HT1080 (cell line): ENCODE results near the gene GRIFIN. TPM values are rescaled to one million over a fixed set of nuclear protein-coding genes. Genes with fewer than 3 reads are reported as not detected.

ENCODE experiments used
- DNase-seq: peaks from one replicate; pipeline ENCODE4 v3.0.0-alpha.2; 2015; ENCODE audit warnings: low read depth
- polyA plus RNA-seq, 2 experiments: library from polyadenylated mRNA; depleted of rRNA; stranded (reverse); fragments of >200 nt; gene quantifications; 2 replicates each; pipeline ENCODE4 v1.2.3, GENCODE V29; 2015
- total RNA-seq: library from RNA; depleted of rRNA; stranded (reverse); fragments of >200 nt; shearing (Covaris generic); gene quantifications from 2 replicates; pipeline ENCODE4 v1.2.3, GENCODE V29; 2014; rRNA removed

The GRIFIN gene
- total RNA-seq: not detected in 2 replicates
- polyA plus RNA-seq (2015; cell fraction: cytosol; rRNA removed): not detected in 2 replicates
- not detected in 2 replicates for polyA plus RNA-seq (2015; cell fraction: nucleus; rRNA removed)

- DNase-seq: no peak
These were observed at the start of gene GRIFIN for GRCh38 chr7:2476298-2476697. Gene GRIFIN (minus strand): TSS chr7:2476398. CDS start chr7:2476383, 15 bp downstream.

DNA sequence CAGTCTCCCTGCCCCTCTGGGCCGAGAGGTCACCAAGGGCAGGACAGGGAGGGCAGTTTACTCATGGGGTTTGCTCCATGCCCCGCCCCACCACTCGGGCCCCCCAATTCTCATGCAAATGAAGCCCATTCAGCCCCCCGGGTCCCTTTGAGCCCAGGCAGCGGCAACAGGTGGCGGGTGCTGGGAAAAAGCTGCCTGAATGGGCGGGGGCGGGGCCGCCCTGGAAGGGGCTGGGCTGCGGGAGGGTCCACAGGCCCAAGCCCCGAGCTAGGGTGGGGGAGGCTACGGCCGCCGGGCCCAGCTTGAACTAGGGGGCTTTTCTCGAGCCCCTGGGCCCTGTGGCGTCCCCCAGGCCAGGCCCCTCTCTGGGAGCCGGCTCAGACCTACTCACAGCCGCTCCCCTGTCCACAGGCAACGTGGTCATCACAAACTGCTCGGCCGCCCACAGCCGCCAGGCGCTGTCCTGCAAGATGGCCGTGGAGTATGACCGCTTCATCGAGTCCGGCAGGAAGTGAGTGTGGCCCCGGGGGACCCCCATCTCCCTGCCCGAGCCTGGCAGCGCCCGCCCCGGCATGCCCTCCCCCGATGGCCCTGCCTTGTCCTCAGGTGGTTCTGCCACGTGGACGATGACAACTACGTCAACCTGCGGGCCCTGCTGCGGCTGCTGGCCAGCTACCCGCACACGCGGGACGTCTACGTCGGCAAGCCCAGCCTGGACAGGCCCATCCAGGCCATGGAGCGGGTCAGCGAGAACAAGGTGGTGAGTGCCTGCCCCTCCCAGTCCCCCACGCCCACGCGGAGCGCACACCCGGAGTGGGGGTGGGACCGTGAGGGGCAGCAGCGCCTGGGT is 48.8 kb upstream of the GRIFIN start:
- no peak for DNase-seq

- DNase-seq: peak; percentile 50
These were observed 48.0 kb upstream of the GRIFIN start for GRCh38 chr7:2523941-2524807.

DNA sequence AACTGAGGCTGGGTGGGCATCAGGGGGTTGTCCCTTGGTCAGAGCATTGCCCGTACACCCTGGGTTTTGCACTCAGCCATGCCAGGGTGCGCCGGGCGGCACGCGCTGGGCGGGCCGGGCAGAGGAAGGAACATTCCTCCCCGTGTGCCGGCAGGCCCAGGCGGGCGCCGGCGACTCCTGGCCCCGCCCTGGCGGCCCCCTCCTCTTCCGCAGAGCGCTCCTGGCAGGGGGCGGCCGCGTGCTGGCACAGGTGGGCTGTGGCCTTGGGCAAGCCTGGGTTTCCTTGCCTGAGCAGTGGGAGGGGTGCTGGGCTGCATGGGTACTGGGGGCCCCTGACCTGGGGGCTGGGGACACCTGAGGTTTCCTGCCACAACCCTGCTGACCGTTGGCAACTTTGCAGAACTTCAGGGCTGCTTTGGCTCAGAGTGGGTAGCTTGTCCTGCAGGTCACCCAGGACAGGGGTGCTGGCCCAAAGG is 47.3 kb upstream of the GRIFIN start:
- DNase-seq: no peak

GRCh38 chr7:2522780-2523433 is 46.7 kb upstream of the GRIFIN start:
- no peak for DNase-seq

- DNase-seq: peak; percentile 63
These were observed 45.9 kb upstream of the GRIFIN start for GRCh38 chr7:2521952-2522591.

GRCh38 chr7:2521341-2521745 is 45.1 kb upstream of the GRIFIN start:
- DNase-seq: no peak

DNA sequence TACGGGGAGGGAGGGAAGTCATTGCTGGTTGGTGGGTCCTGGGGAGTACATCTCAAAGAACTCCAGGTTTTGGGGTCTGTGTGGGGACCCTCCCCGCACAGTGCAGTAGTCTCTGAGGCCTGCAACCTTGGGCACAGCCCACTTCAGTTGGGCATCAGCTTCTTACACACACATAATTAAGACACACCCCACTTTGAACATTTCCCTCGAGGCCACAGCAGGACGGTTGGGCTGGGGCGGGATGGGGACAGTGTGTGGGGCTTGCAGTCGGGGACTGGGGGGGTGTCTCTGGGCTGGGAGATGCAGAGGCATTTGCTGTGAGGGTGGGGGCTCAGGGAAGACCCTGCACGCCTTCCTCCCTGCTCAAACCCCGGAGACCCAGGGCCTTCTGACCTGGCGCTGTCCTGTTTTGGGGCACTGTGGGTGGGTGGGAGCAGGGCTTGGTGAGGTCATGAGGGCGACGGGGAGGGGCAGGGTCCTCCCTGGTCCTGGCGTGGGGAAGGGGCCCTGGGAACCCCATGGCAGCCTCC is 44.6 kb upstream of the GRIFIN start:
- DNase-seq: no peak

DNA sequence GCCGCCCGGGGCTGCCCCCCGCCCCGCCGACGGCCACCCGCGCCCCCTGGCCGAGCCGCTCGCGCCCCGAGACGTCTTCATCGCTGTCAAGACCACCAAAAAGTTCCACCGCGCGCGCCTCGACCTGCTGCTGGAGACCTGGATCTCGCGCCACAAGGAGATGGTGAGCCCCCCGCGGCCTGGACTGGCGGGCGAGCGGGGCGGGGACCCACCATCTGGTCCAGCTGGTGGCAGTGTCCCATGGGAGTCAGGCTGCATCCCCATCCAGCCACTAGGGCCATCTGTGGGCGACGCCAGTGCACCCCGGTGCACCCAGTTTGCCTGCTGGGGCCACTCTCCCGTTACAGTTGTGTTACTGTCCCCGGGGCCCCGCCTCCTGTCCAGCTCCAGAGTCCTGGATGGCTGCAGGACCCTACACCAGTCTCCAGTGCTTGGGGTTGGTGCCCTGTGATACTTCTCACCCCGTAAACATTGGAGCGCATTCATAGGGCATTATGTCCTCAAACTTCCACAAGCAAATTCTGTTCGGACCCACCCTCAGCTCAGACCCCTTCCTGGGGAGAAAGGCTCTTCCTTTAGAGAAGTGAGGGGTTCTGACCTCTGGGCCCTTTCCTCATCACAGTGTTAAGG is 44.0 kb upstream of the GRIFIN start:
- no peak for DNase-seq

DNA sequence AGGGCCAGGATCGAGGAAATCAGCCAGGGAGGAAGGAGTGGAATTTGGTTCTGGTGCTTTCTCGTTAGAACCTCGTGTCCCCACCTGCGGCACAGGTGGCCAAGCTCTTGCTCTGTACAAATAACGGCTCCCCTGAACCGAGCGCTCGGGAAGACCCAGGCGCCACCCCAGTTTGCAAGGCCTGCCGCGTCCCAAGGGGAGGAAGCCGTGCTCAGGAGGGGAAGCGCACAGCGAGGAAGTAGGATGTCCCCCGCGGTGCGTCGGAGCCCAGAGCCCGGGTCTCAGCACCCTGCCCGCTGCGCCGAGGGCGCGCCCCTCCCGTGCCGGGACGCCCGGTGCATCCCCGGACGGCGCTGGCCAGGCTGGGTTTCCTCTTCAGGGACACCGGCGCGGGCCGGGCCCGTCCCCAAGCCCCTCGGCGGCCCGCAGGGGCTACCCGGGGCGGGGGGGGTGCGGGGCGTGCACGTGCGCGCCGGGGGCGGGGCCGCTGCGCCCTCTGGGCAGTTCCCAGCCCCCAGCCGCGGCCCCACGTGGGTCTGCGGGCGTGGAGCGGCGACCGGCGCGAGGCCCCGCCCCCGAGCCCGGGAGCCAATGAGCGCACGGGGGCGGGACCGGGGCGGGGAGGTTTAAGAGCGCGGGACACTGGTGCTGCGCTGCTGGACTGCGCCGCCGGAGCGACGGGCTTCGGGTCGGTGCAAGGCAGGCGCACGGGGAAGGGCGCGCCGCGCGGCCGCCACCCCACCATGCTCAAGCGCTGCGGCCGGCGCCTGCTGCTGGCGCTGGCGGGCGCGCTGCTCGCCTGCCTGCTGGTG is 43.1 kb upstream of the GRIFIN start, which contains the start of gene LFNG:
Gene LFNG, plus strand, starts transcription at position 656 of the 812 bp plus-strand sequence. Its CDS starts 88 bp downstream, at position 744.
- DNase-seq: peak; percentile 86

DNA sequence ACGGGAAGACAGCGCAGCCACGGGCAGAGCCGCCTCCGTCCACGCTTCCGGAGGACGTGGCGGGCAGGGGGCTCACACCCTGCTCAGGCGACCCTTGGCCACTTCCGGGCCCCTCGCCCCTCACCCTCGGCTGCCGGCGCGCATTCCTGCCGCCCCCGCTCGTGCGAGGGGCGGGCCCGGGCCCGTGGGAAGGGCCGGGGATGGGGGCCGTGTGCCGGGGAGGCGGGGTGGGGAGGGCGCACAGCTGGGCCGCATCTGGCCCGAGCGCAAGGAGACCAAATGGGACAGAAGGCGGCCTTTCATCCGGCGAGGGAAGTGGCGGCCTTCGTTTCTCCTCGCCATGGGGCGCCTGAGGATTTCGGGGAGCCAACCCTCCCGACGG is 42.5 kb upstream of the GRIFIN start:
- no peak for DNase-seq

GRCh38 chr7:2517678-2518507 is 41.7 kb upstream of the GRIFIN start:
- no peak for DNase-seq

- peak; percentile 94 for DNase-seq
These were observed 40.8 kb upstream of the GRIFIN start for GRCh38 chr7:2517026-2517425.

GRCh38 chr7:2516194-2516555 is 40.0 kb upstream of the GRIFIN start:
- DNase-seq: no peak

GRCh38 chr7:2515424-2516193 is 39.4 kb upstream of the GRIFIN start:
- DNase-seq: no peak

DNA sequence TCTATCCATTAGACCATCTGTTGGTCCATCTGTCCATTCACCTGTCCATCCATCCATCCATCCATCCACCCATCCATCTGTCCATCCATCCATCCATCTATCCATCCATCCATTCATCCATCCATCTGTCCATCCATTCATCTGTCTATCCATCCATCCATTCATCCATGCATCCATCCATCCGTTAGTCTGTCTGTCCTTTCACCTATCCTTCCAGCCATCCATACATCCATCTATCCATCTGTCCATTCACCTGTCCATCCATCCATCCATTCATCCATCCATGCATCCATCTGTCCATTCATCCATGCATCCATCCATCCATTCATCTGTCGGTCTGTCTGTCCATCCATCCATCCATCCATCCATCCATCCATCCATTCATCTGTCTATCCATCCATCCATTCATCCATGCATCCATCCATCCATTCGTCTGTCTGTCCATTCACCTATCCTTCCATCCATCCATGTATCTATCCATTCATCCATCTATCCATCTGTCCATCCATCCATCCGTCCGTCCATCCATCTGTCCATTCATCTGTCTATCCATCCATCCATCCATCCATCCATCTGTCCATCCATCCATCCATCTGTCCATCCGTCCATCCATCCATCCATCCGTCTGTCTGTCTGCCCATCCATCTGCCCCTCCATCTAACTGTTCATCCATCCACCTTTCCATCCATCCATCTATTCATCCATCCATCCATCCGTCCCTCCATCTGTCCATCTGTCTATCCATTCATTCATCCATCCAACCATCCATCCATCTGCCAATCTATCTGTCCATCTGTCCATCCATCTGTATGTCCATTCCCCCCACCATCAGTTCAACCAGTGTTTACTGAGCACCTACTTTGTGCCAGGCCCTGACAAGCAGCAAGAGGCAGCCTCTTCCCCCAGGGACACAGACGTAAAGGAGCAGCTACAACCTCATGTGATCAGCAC is 38.5 kb upstream of the GRIFIN start:
- DNase-seq: no peak
